Loucy (cell line): Measurements from ENCODE around the gene PRTFDC1.

Experiments
- H2AFZ ChIP-seq: fragments of 200-600 bp; sonication (generic); 2 replicates; pipeline ENCODE4 v1.6.0; 2016; ENCODE audit warnings: antibody characterized with exemption, mild to moderate bottlenecking, low read length, moderate library complexity
- H3F3A ChIP-seq: fragments of 200-600 bp; 2 replicates; pipeline ENCODE4 v1.6.0; 2016; ENCODE audit warnings: antibody characterized with exemption, low read depth, mild to moderate bottlenecking
- H3K27me3 ChIP-seq: fragments of 200-600 bp; sonication (generic); 2 replicates; pipeline ENCODE4 v1.6.1; 2014; ENCODE audit warnings: low read length, mild to moderate bottlenecking; ENCODE audit not compliant: insufficient read depth, poor library complexity, severe bottlenecking
- H3K36me3 ChIP-seq: fragments of 200-600 bp; sonication (generic); 2 replicates; pipeline ENCODE4 v1.6.1; 2016; ENCODE audit warnings: low read length; ENCODE audit not compliant: insufficient read depth
- H3K4me1 ChIP-seq: fragments of 200-600 bp; sonication (generic); 2 replicates; pipeline ENCODE4 v1.5.1; 2014; ENCODE audit warnings: low read length, mild to moderate bottlenecking; ENCODE audit not compliant: insufficient read depth, poor library complexity, severe bottlenecking
- H3K4me2 ChIP-seq: fragments of 200-600 bp; sonication (generic); 2 replicates; pipeline ENCODE4 v1.6.0; 2014; ENCODE audit warnings: antibody characterized with exemption, low read length, low read depth, mild to moderate bottlenecking; ENCODE audit not compliant: poor library complexity, severe bottlenecking
- H3K4me3 ChIP-seq: fragments of 200-600 bp; sonication (generic); 2 replicates; pipeline ENCODE4 v1.5.1; 2014; ENCODE audit warnings: low read length, mild to moderate bottlenecking, mixed read lengths; ENCODE audit not compliant: poor library complexity, severe bottlenecking
- H3K79me2 ChIP-seq: fragments of 200-600 bp; sonication (generic); 2 replicates; pipeline ENCODE4 v1.6.1; 2014; ENCODE audit warnings: low read length; ENCODE audit not compliant: insufficient read depth
- H3K9ac ChIP-seq: fragments of 200-600 bp; sonication (generic); 2 replicates; pipeline ENCODE4 v1.6.0; 2014; ENCODE audit warnings: mild to moderate bottlenecking, low read depth, low read length, moderate library complexity; ENCODE audit not compliant: poor library complexity, severe bottlenecking
- H3K9me2 ChIP-seq: fragments of 200-600 bp; sonication (generic); replicated peaks from 2 replicates; pipeline ENCODE4 v1.6.1; 2016; ENCODE audit warnings: low read depth, low read length, mixed read lengths
- H3K9me3 ChIP-seq: fragments of 200-600 bp; sonication (generic); 2 replicates; pipeline ENCODE4 v1.6.1; 2014; ENCODE audit warnings: mild to moderate bottlenecking, antibody characterized with exemption, low read length, low read depth; ENCODE audit not compliant: insufficient read depth
- H4K20me1 ChIP-seq: fragments of 200-600 bp; sonication (generic); 2 replicates; pipeline ENCODE4 v1.6.0; 2014; ENCODE audit warnings: antibody characterized with exemption, low read length, mild to moderate bottlenecking; ENCODE audit not compliant: insufficient read depth, poor library complexity, severe bottlenecking
- EZH2phosphoT487 ChIP-seq: fragments of 200-600 bp; IDR thresholded peaks from 2 replicates; pipeline ENCODE4 v1.6.1; 2018; ENCODE audit warnings: antibody characterized with exemption, mild to moderate bottlenecking, moderate library complexity, borderline replicate concordance
- TF ChIP-seq, protein P1 (sequence below): fragments of 200-600 bp; sonication (generic); conservative IDR thresholded peaks from 2 replicates; pipeline ENCODE4 v1.5.1; 2014; ENCODE audit warnings: mild to moderate bottlenecking, antibody characterized with exemption, low read length

The PRTFDC1 gene

DNA sequence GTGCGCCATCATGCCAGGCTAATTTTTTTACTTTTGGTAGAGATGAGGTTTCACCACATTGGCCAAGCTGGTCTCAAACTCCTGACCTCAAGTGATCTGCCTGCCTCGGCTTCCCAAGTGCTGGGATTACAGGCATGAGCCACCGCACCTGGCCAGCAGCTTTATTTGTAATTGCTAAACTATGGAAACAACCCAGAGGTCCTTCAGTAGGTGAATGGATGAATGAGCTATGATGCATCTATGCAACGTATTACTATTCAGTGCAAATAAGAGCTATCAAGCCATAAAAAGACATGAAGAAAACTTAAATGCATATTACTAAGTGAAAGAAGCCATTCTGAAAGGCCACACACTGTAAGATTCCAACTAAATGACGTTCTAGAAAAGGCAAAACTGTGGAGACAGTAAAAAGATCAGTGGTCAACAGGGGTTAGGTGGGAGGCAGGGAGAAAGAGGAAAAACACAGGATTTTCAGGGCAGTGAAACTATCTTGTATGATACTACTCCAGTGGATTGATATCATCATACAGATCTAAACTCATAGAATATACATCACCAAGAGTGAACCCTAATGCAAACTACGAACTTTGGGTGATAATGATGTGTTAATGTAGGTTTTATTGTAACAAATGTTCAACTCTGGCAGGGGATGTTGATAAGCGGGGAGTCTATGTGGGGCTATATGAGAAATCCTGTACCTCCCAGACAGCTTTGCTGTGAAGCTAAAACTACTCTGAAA lies 66.7 kb downstream of the PRTFDC1 start:
- H3K4me1 ChIP-seq, result peaks cover 11% of the 10 kb centered on the region
- no peak overlapping the region for H3K4me2 ChIP-seq
- no peak overlapping the region for H2AFZ ChIP-seq

DNA sequence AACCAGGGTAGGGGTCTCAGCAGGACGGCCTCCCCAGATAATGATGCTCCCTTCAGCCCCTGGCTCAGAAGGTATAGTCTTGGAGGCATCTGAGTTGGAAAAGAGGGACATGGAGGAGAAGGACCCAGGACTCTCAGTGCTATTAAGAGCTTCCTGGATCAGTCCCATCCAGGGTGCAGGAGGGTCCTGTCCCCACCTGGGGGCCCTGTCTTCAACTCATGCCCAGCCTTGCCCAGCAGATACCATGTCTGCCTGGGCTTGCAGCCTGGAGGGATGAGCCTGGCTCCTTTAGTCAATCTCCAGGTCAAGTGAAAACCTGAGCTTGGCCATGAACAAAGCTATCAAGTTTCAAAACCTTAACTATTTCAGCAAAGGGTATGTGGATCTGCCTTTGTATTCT lies 67.6 kb downstream of the PRTFDC1 start:
- no peaks in the 10 kb centered on the region for H3K9me3 ChIP-seq
- no peaks in the 10 kb centered on the region for H3K27me3 ChIP-seq
- TF ChIP-seq EZH2phosphoT487, result no peak
- TF ChIP-seq, protein P1, sequence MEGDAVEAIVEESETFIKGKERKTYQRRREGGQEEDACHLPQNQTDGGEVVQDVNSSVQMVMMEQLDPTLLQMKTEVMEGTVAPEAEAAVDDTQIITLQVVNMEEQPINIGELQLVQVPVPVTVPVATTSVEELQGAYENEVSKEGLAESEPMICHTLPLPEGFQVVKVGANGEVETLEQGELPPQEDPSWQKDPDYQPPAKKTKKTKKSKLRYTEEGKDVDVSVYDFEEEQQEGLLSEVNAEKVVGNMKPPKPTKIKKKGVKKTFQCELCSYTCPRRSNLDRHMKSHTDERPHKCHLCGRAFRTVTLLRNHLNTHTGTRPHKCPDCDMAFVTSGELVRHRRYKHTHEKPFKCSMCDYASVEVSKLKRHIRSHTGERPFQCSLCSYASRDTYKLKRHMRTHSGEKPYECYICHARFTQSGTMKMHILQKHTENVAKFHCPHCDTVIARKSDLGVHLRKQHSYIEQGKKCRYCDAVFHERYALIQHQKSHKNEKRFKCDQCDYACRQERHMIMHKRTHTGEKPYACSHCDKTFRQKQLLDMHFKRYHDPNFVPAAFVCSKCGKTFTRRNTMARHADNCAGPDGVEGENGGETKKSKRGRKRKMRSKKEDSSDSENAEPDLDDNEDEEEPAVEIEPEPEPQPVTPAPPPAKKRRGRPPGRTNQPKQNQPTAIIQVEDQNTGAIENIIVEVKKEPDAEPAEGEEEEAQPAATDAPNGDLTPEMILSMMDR, result 0 out of 2 replicates have a peak, but pooled peaks have one; percentile 22
- no peaks in the 10 kb centered on the region for H3K36me3 ChIP-seq
- H3K9me2 ChIP-seq, result no peaks in the 10 kb centered on the region
- H3K79me2 ChIP-seq, result no peaks in the 10 kb centered on the region
- H3K9ac ChIP-seq, result no peak overlapping the region
- H2AFZ ChIP-seq, result no peak overlapping the region
- H3F3A ChIP-seq, result no peaks in the 10 kb centered on the region
- no peak overlapping the region for H3K4me3 ChIP-seq
- no peak overlapping the region for H3K4me2 ChIP-seq
- H4K20me1 ChIP-seq, result no peaks in the 10 kb centered on the region
- peaks cover 11% of the 10 kb centered on the region for H3K4me1 ChIP-seq

More for the DNA sequence above, 66.7 kb downstream of the PRTFDC1 start:
- H3K9me2 ChIP-seq, result no peaks in the 10 kb centered on the region
- no peaks in the 10 kb centered on the region for H3K79me2 ChIP-seq
- no peak overlapping the region for H3K4me3 ChIP-seq
- TF ChIP-seq EZH2phosphoT487, result no peak
- TF ChIP-seq, protein P1, result no peak
- no peaks in the 10 kb centered on the region for H3K36me3 ChIP-seq
- H4K20me1 ChIP-seq, result no peaks in the 10 kb centered on the region
- no peaks in the 10 kb centered on the region for H3K9me3 ChIP-seq
- H3K9ac ChIP-seq, result no peak overlapping the region
- no peaks in the 10 kb centered on the region for H3F3A ChIP-seq
- no peaks in the 10 kb centered on the region for H3K27me3 ChIP-seq

DNA sequence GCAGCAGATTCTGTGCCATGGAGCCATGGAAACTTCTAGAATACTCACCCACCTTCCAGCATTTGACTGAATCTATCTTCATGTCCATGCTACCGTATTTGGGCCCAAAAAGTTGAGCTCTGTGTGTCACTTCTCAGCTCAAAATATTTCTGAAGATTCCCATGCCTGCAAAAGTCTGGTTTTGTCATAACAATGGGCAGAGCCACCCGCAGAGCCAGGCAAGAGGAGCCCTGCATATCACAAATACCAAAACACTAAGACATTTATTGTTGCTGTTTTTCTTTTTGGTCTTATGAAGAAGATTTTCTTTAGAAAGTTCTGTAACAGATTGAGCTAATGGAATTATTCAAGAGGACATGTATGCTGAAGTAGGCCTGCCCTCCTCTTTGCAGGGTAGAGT lies 68.1 kb downstream of the PRTFDC1 start:
- Histone ChIP-seq H3K9me3 (no peaks in the 10 kb centered on the region), H4K20me1 (no peaks in the 10 kb centered on the region), H3K36me3 (no peaks in the 10 kb centered on the region), H3K4me3 (no peak overlapping the region), H3K4me2 (no peak overlapping the region), H3K4me1 (peaks cover 11% of the 10 kb centered on the region), H3K9ac (no peak overlapping the region), H3K79me2 (no peaks in the 10 kb centered on the region), H3K27me3 (no peaks in the 10 kb centered on the region), H2AFZ (no peak overlapping the region), H3K9me2 (no peaks in the 10 kb centered on the region), H3F3A (no peaks in the 10 kb centered on the region)
- no peak for TF ChIP-seq EZH2phosphoT487
- TF ChIP-seq, protein P1, result no peak
